DND-41 (cell line): ENCODE data around the gene CTDSPL2.

ENCODE experiments used
- ATAC-seq: fragments of 200-7000 bp; cut with Tn5 transposase; 3 replicates; pipeline ENCODE4 v1.9.1; 2021; ENCODE audit warnings: low read depth; ENCODE audit not compliant: insufficient read depth
- DNase-seq: peaks from one replicate; pipeline ENCODE4 v3.0.0-alpha.2; 2020
- H2AFZ ChIP-seq: 2 replicates; pipeline ENCODE4 v1.6.0; 2012; ENCODE audit warnings: low read depth, low read length
- H3K27ac ChIP-seq: 2 replicates; pipeline ENCODE4 v1.5.1; 2012; ENCODE audit warnings: low read length, inconsistent platforms
- H3K27me3 ChIP-seq: fragments of 200-600 bp; sonication (generic); 2 replicates; pipeline ENCODE4 v1.6.0; 2012; ENCODE audit warnings: low read length, mild to moderate bottlenecking, inconsistent platforms; ENCODE audit not compliant: insufficient read depth, poor library complexity
- H3K36me3 ChIP-seq: 2 replicates; pipeline ENCODE4 v1.5.1; 2012; ENCODE audit warnings: low read length, inconsistent platforms; ENCODE audit not compliant: insufficient read depth
- H3K4me1 ChIP-seq: 2 replicates; pipeline ENCODE4 v1.5.1; 2012; ENCODE audit warnings: mild to moderate bottlenecking, low read length; ENCODE audit not compliant: insufficient read depth
- H3K4me2 ChIP-seq: 2 replicates; pipeline ENCODE4 v1.6.0; 2012; ENCODE audit warnings: mild to moderate bottlenecking, moderate library complexity, low read length, inconsistent platforms; ENCODE audit not compliant: insufficient read depth
- H3K4me3 ChIP-seq, 2 experiments: fragments of 200-600 bp in 1 of 2; shearing (Covaris generic) in 1 of 2; 2 replicates each; pipeline ENCODE4 v1.5.1; 2012 to 2016; ENCODE audit warnings: inconsistent platforms in 2 of 2, low read length in 2 of 2, mild to moderate bottlenecking in 2 of 2, low read depth in 1 of 2, moderate library complexity in 1 of 2
- H3K79me2 ChIP-seq: 2 replicates; pipeline ENCODE4 v1.6.0; 2012; ENCODE audit warnings: low read length, inconsistent platforms; ENCODE audit not compliant: insufficient read depth
- H3K9ac ChIP-seq: 2 replicates; pipeline ENCODE4 v1.6.0; 2012; ENCODE audit warnings: low read depth, mild to moderate bottlenecking, inconsistent platforms, low read length, moderate library complexity
- H3K9me3 ChIP-seq: 2 replicates; pipeline ENCODE4 v1.5.1; 2012; ENCODE audit warnings: low read length, moderate library complexity, mild to moderate bottlenecking, inconsistent platforms; ENCODE audit not compliant: insufficient read depth, severe bottlenecking
- H4K20me1 ChIP-seq: 2 replicates; pipeline ENCODE4 v1.6.0; 2012; ENCODE audit warnings: low read length; ENCODE audit not compliant: insufficient read depth
- CTCF ChIP-seq: IDR thresholded peaks from 2 replicates; pipeline ENCODE4 v1.5.1; 2012; ENCODE audit warnings: borderline replicate concordance, low read length, moderate library complexity, mild to moderate bottlenecking; ENCODE audit not compliant: poor library complexity, severe bottlenecking; ENCODE audit errors: extremely low read depth
- EZH2 ChIP-seq: IDR thresholded peaks from 3 replicates; pipeline ENCODE4 v1.6.1; 2012; ENCODE audit warnings: borderline replicate concordance, low read depth, mild to moderate bottlenecking, moderate library complexity, low read length, inconsistent platforms; ENCODE audit not compliant: severe bottlenecking

CTDSPL2 gene

GRCh38 chr15:44489464-44489863 lies 62.0 kb downstream of the CTDSPL2 start:
- Histone ChIP-seq H3K4me2 (no peak overlapping the region), H3K9me3 (no peaks in the 10 kb centered on the region), H3K79me2 (peaks cover 40% of the 10 kb centered on the region), H3K36me3 (peaks cover 87% of the 10 kb centered on the region), H3K4me3 (no peak overlapping the region), H3K27me3 (no peaks in the 10 kb centered on the region), H3K9ac (no peak overlapping the region), H2AFZ (no peak overlapping the region), H3K4me1 (no peaks in the 10 kb centered on the region), H3K27ac (no peak overlapping the region), H4K20me1 (peaks cover 6% of the 10 kb centered on the region; the same call in 1 of the 2 replicates)
- no peak for ATAC-seq
- no peak for DNase-seq
- TF ChIP-seq EZH2 (no peak), CTCF (no peak)

- no peak overlapping the region for H3K27ac ChIP-seq
- H3K9ac ChIP-seq, result no peak overlapping the region
- H3K4me1 ChIP-seq, result no peaks in the 10 kb centered on the region
- no peak for TF ChIP-seq CTCF
- TF ChIP-seq EZH2, result no peak
- no peak overlapping the region for H3K4me2 ChIP-seq
- peaks cover 34% of the 10 kb centered on the region for H3K79me2 ChIP-seq
- H3K36me3 ChIP-seq, result peaks cover 84% of the 10 kb centered on the region
- H3K4me3 ChIP-seq, result no peak overlapping the region
- DNase-seq (no peak), ATAC-seq (no peak)
- no peaks in the 10 kb centered on the region for H3K27me3 ChIP-seq
- peaks cover under 1% of the 10 kb centered on the region; the same call in 1 of the 2 replicates for H4K20me1 ChIP-seq
- H3K9me3 ChIP-seq, result no peaks in the 10 kb centered on the region
- no peak overlapping the region for H2AFZ ChIP-seq
Measured at GRCh38 chr15:44490622-44491021, 63.2 kb downstream of the CTDSPL2 start.

- H3K36me3 ChIP-seq, result peaks cover 84% of the 10 kb centered on the region
- H3K79me2 ChIP-seq, result peaks cover 32% of the 10 kb centered on the region
- DNase-seq (no peak), ATAC-seq (no peak)
- H3K27ac ChIP-seq, result no peak overlapping the region
- TF ChIP-seq CTCF (no peak), EZH2 (no peak)
- no peaks in the 10 kb centered on the region for H3K9me3 ChIP-seq
- no peak overlapping the region for H3K4me2 ChIP-seq
- H3K4me1 ChIP-seq, result no peaks in the 10 kb centered on the region
- no peaks in the 10 kb centered on the region; the same call in 1 of the 2 replicates for H4K20me1 ChIP-seq
- H3K9ac ChIP-seq, result no peak overlapping the region
- H3K4me3 ChIP-seq, result no peak overlapping the region
- H3K27me3 ChIP-seq, result no peaks in the 10 kb centered on the region
- no peak overlapping the region for H2AFZ ChIP-seq
Measured at GRCh38 chr15:44492040-44492439, 64.6 kb downstream of the CTDSPL2 start.

- DNase-seq (no peak), ATAC-seq (no peak)
- Histone ChIP-seq H4K20me1 (no peaks in the 10 kb centered on the region; the same call in 1 of the 2 replicates), H2AFZ (no peak overlapping the region), H3K4me3 (no peak overlapping the region), H3K4me1 (no peaks in the 10 kb centered on the region), H3K9me3 (no peaks in the 10 kb centered on the region), H3K36me3 (peaks cover 82% of the 10 kb centered on the region), H3K27me3 (no peaks in the 10 kb centered on the region), H3K79me2 (peaks cover 26% of the 10 kb centered on the region), H3K4me2 (no peak overlapping the region), H3K27ac (no peak overlapping the region), H3K9ac (no peak overlapping the region)
- no peak for TF ChIP-seq EZH2
- TF ChIP-seq CTCF, result no peak
Measured at GRCh38 chr15:44492672-44493071, 65.2 kb downstream of the CTDSPL2 start.
